ENCODE results near the gene TASP1. TPM values are rescaled to one million over a fixed set of nuclear protein-coding genes. Genes with fewer than 3 reads are reported as not detected.

TASP1 gene
- total RNA-seq, 1 experiment from 2014 or later = 8.9 TPM

- Histone ChIP-seq H3K9me3 (ENCODE audit: control insufficient read depth, insufficient read depth, low read depth, low read length) (no peaks in the 10 kb centered on the region), H3K36me3 (ENCODE audit: control insufficient read depth, insufficient read depth, low read length) (no peaks in the 10 kb centered on the region), H3K4me1 (ENCODE audit: control insufficient read depth, insufficient read depth, low read length) (no peaks in the 10 kb centered on the region), H3K4me3 (ENCODE audit: low read depth in 2 of 2, low read length in 2 of 2) (no peak overlapping the region), H3K27me3 (ENCODE audit: control insufficient read depth, insufficient read depth, low read length) (no peaks in the 10 kb centered on the region), H3K27ac (ENCODE audit: low read length) (no peak overlapping the region)
- intact Hi-C loops (cut with micrococcal nuclease; ENCODE audit: unreplicated experiment) = no loop called here
- ChIA-PET POLR2A (no interaction called here), CTCF (no interaction called here)
- in situ Hi-C loops (cut with HindIII; ENCODE audit: low pct_unique_long_range_greater_than_20kb, low sequenced_read_pairs) = no loop called here
- ATAC-seq (no peak), DNase-seq (ENCODE audit: low read depth, low spot score) (no peak)
- TF ChIP-seq CTCF (IDR thresholded peaks at IDR 0.05) = no peak
- TF ChIP-seq TCF7L2 (IDR thresholded peaks at IDR 0.05; ENCODE audit: low read depth, low read length) = no peak
- no peak for TF ChIP-seq REST (IDR thresholded peaks at IDR 0.05; ENCODE audit: insufficient read depth in 1 of 2, low read depth in 2 of 2, low read length in 1 of 2)
- TF ChIP-seq SIN3A (IDR thresholded peaks at IDR 0.05; ENCODE audit: borderline replicate concordance, insufficient read depth, low read depth, low read length) = no peak
- TF ChIP-seq POLR2AphosphoS5 (IDR thresholded peaks at IDR 0.05; ENCODE audit: low read depth, low read length) = no peak
- BruUV-seq (replicated peaks) = no TSS peak
These were observed 169.5 kb downstream of the TASP1 start for GRCh38 chr20:13469262-13469661.

GRCh38 chr20:13468166-13468565, 170.6 kb downstream of the TASP1 start:
- Histone ChIP-seq H3K27ac (ENCODE audit: low read length) (no peak overlapping the region), H3K4me3 (ENCODE audit: low read depth in 2 of 2, low read length in 2 of 2) (no peak overlapping the region), H3K4me1 (ENCODE audit: control insufficient read depth, insufficient read depth, low read length) (no peaks in the 10 kb centered on the region), H3K9me3 (ENCODE audit: control insufficient read depth, insufficient read depth, low read depth, low read length) (no peaks in the 10 kb centered on the region), H3K36me3 (ENCODE audit: control insufficient read depth, insufficient read depth, low read length) (no peaks in the 10 kb centered on the region), H3K27me3 (ENCODE audit: control insufficient read depth, insufficient read depth, low read length) (no peaks in the 10 kb centered on the region)
- ChIA-PET CTCF (no interaction called here), POLR2A (no interaction called here)
- no TSS peak for BruUV-seq (replicated peaks)
- in situ Hi-C loops (cut with HindIII; ENCODE audit: low pct_unique_long_range_greater_than_20kb, low sequenced_read_pairs) (no loop called here), intact Hi-C loops (cut with micrococcal nuclease; ENCODE audit: unreplicated experiment) (no loop called here)
- ATAC-seq (no peak), DNase-seq (ENCODE audit: low read depth, low spot score) (no peak)
- TF ChIP-seq CTCF (IDR thresholded peaks at IDR 0.05) (no peak), POLR2AphosphoS5 (IDR thresholded peaks at IDR 0.05; ENCODE audit: low read depth, low read length) (no peak), TCF7L2 (IDR thresholded peaks at IDR 0.05; ENCODE audit: low read depth, low read length) (no peak), REST (IDR thresholded peaks at IDR 0.05; ENCODE audit: insufficient read depth in 1 of 2, low read depth in 2 of 2, low read length in 1 of 2) (no peak), SIN3A (IDR thresholded peaks at IDR 0.05; ENCODE audit: borderline replicate concordance, insufficient read depth, low read depth, low read length) (no peak)

Measured in Panc1 (cell line).